Occipital lobe (tissue), 2 donors: ENCODE measurements around the gene DRC7. TPM values are rescaled to one million over a fixed set of nuclear protein-coding genes. Genes with fewer than 3 reads are reported as not detected.

Experiments
- DNase-seq: peaks from one replicate; lab custom pipeline; 2025; lab: John Stamatoyannopoulos, UW
- total RNA-seq: library from RNA; depleted of rRNA; stranded (reverse); fragments of >200 nt; gene quantifications from one replicate; pipeline ENCODE4 v1.2.3, GENCODE V29; 2014

The DRC7 gene
- total RNA-seq, 1 donor from 2014 or later: 0.78 TPM

- no peak for DNase-seq
Observed at GRCh38 chr16:57750796-57751538, 56.4 kb downstream of the DRC7 start.

GRCh38 chr16:57751539-57752202 is 57.1 kb downstream of the DRC7 start:
- DNase-seq: no peak

GRCh38 chr16:57752203-57752580 is 57.6 kb downstream of the DRC7 start:
- DNase-seq: no peak

GRCh38 chr16:57752581-57753447 is 58.2 kb downstream of the DRC7 start:
- no peak for DNase-seq

- no peak for DNase-seq
Observed at GRCh38 chr16:57753448-57754353, 59.1 kb downstream of the DRC7 start.

GRCh38 chr16:57754354-57755060 is 59.9 kb downstream of the DRC7 start:
- DNase-seq: no peak

GRCh38 chr16:57755061-57755684 is 60.6 kb downstream of the DRC7 start:
- no peak for DNase-seq

GRCh38 chr16:57755726-57756423 is 61.3 kb downstream of the DRC7 start:
- no peak for DNase-seq

- DNase-seq: no peak
Observed at GRCh38 chr16:57756424-57757325, 62.1 kb downstream of the DRC7 start.

- DNase-seq: peak; percentile 73
Observed at GRCh38 chr16:57757326-57757786, 62.8 kb downstream of the DRC7 start.

- DNase-seq: no peak
Observed at GRCh38 chr16:57757883-57758282, 63.3 kb downstream of the DRC7 start.

- no peak for DNase-seq
Observed at GRCh38 chr16:57758331-57759117, 63.9 kb downstream of the DRC7 start.

- no peak for DNase-seq
Observed at GRCh38 chr16:57759131-57759530, 64.5 kb downstream of the DRC7 start.

GRCh38 chr16:57759541-57760356 is 65.1 kb downstream of the DRC7 start:
- DNase-seq: no peak

- no peak for DNase-seq
Observed at GRCh38 chr16:57760357-57761160, 66.0 kb downstream of the DRC7 start.

- DNase-seq: no peak
Observed at GRCh38 chr16:57761301-57761700, 66.7 kb downstream of the DRC7 start.
